ENCODE measurements around the gene EAF1. TPM values are rescaled to one million over a fixed set of nuclear protein-coding genes. Genes with fewer than 3 reads are reported as not detected.
A peak's percentile ranks its signal among the peaks of the same experiment; 100 is the strongest.

Gene EAF1
- total RNA-seq (ENCODE audit: unreplicated experiment), result 23.9 TPM
- long read RNA-seq, full-length matches to known transcripts, result 4 of 6 reads
- long read RNA-seq, partial matches to known transcripts, result 0 of 6 reads
- long read RNA-seq, other reads (novel, unspliced or antisense), result 2 of 6 reads

DNA sequence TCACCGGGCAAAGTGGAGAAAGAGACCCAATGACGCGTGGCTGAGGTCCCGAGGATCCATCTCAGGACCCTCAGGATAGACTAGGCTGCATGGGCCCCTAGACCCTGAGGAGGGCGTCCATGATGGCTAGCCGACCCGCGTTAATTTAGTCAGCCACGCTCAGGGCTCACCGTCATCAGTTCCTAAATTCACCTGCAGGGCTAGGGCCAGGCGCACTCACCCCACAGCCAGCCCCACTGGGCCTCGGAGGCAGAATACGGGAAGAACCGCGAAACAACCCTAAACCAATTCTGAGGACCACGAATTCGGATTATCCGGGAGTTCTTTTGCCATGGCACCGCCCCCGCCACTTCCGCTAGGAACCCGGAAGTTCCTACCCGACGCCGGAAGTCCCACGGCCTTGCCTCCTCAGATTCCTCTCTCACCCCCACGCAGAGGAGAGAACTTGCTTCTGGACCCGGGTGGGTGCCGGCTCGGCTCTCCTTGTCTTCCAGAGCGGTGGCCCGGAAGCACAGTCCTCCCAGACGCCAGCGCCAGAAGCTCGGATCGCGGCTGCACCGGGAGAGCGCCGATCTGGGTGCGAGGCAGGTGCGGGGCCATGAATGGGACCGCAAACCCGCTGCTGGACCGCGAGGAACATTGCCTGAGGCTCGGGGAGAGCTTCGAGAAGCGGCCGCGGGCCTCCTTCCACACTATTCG lies at the start of gene EAF1, which contains the start of gene METTL6:
Gene EAF1, plus strand, starts transcription at position 417 of the 699 bp plus-strand sequence. Its CDS starts 182 bp downstream, at position 599.
Gene METTL6, minus strand, starts transcription at position 363 of the 699 bp plus-strand sequence. CDS start 1,033 bp downstream, outside the sequence.
- H3K4me1 Mint-ChIP-seq (ENCODE audit: unreplicated experiment), result peaks cover 23% of the 10 kb centered on the region
- peak within 1 kb of the TSS; percentile 100 for H3K4me3 Mint-ChIP-seq (ENCODE audit: unreplicated experiment)
- DNase-seq (ENCODE audit: low spot score), result peak; percentile 71
- peaks cover 11% of the 10 kb centered on the region for H3K36me3 Mint-ChIP-seq (ENCODE audit: low read depth, unreplicated experiment)
- no peaks in the 10 kb centered on the region for H3K9me3 Mint-ChIP-seq (ENCODE audit: unreplicated experiment)
- H3K27me3 Mint-ChIP-seq (ENCODE audit: unreplicated experiment), result peaks cover 5% of the 10 kb centered on the region
- H3K27ac Mint-ChIP-seq (ENCODE audit: unreplicated experiment), result peak within 1 kb of the TSS; percentile 98
- TF ChIP-seq CTCF (IDR thresholded peaks at IDR 0.05; ENCODE audit: unreplicated experiment), result peak; percentile 18

GRCh38 chr3:15377961-15378791 lies 49.2 kb upstream of the EAF1 start:
- peak; percentile 82 for TF ChIP-seq CTCF (IDR thresholded peaks at IDR 0.05; ENCODE audit: unreplicated experiment)
- no peaks in the 10 kb centered on the region for H3K9me3 Mint-ChIP-seq (ENCODE audit: unreplicated experiment)
- DNase-seq (ENCODE audit: low spot score), result peak; percentile 91
- H3K27ac Mint-ChIP-seq (ENCODE audit: unreplicated experiment), result peak overlapping the region; percentile 93
- peaks cover 2% of the 10 kb centered on the region for H3K27me3 Mint-ChIP-seq (ENCODE audit: unreplicated experiment)
- H3K4me1 Mint-ChIP-seq (ENCODE audit: unreplicated experiment), result peaks cover 5% of the 10 kb centered on the region
- H3K4me3 Mint-ChIP-seq (ENCODE audit: unreplicated experiment), result no peak overlapping the region
- H3K36me3 Mint-ChIP-seq (ENCODE audit: low read depth, unreplicated experiment), result no peaks in the 10 kb centered on the region

DNA sequence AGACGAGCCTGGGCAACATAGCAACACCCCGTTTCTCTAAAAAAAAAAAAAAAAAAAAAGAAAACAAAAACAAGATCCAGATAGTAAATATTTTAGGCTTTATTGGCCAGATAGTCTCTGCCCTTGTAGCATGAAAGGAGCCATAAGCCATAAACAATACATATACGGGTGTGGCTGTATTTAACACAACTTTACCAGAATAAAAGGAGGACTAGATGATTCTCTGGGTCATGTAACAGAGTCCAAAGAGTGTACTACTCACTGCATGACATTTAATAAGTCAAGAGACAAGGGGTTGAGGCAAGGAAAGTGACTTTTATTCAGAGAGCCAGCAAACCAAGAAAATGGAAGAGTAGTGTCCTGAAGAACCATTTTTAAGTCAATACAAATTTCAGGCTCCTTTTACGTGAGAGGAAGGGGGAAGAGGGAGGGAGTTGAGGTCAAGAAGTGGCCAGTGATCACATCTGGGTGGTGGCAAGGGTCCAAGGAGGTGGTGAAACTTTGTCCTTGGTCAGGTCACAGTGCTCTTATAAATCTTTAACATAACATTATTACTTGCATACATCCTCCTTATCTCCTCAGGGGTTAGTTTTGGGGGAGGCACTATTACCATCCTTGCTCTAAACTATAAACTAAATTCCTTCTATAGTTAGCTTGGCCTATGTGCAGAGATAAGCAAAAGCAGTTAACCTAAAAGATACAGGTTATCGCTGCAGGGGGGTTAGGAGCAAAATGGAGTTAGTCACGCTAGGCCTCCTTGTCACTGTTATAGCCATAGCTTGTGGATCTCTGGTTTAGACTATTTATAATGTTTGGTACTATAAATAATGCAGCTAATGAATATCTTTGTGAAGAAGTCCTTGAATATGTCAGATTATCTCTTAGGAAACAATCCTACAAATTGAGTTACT lies 46.2 kb upstream of the EAF1 start:
- TF ChIP-seq CTCF (IDR thresholded peaks at IDR 0.05; ENCODE audit: unreplicated experiment), result no peak
- Mint-ChIP-seq H3K27me3 (ENCODE audit: unreplicated experiment) (no peaks in the 10 kb centered on the region), H3K9me3 (ENCODE audit: unreplicated experiment) (no peaks in the 10 kb centered on the region), H3K36me3 (ENCODE audit: low read depth, unreplicated experiment) (peaks cover 6% of the 10 kb centered on the region), H3K27ac (ENCODE audit: unreplicated experiment) (no peak overlapping the region), H3K4me1 (ENCODE audit: unreplicated experiment) (peaks cover 5% of the 10 kb centered on the region), H3K4me3 (ENCODE audit: unreplicated experiment) (no peak overlapping the region)
- no peak for DNase-seq (ENCODE audit: low spot score)

GRCh38 chr3:15382405-15382923 lies 44.9 kb upstream of the EAF1 start:
- Mint-ChIP-seq H3K9me3 (ENCODE audit: unreplicated experiment) (no peaks in the 10 kb centered on the region), H3K4me1 (ENCODE audit: unreplicated experiment) (peaks cover 5% of the 10 kb centered on the region), H3K4me3 (ENCODE audit: unreplicated experiment) (no peak overlapping the region), H3K36me3 (ENCODE audit: low read depth, unreplicated experiment) (peaks cover 6% of the 10 kb centered on the region), H3K27ac (ENCODE audit: unreplicated experiment) (no peak overlapping the region), H3K27me3 (ENCODE audit: unreplicated experiment) (no peaks in the 10 kb centered on the region)
- TF ChIP-seq CTCF (IDR thresholded peaks at IDR 0.05; ENCODE audit: unreplicated experiment), result no peak
- DNase-seq (ENCODE audit: low spot score), result no peak
